SU-DHL-6 (cell line): ENCODE data around the gene TP63.

Experiments used
- H2AFZ ChIP-seq: fragments of 200-600 bp; sonication (generic); 2 replicates; pipeline ENCODE4 v1.6.1; 2014; ENCODE audit warnings: low read depth, mild to moderate bottlenecking, moderate library complexity, mixed read lengths, antibody characterized with exemption, low read length; ENCODE audit not compliant: severe bottlenecking
- H3F3A ChIP-seq: fragments of 200-600 bp; shearing (Covaris generic); 2 replicates; pipeline ENCODE4 v1.6.0; 2016; ENCODE audit warnings: antibody characterized with exemption, mild to moderate bottlenecking; ENCODE audit not compliant: insufficient read depth
- H3K27ac ChIP-seq: fragments of 200-600 bp; sonication (generic); 2 replicates; pipeline ENCODE4 v1.5.1; 2016; ENCODE audit warnings: low read depth, mild to moderate bottlenecking, low read length, moderate library complexity, mixed read lengths
- H3K27me3 ChIP-seq: fragments of 200-600 bp; sonication (generic), shearing (Covaris generic); 2 replicates; pipeline ENCODE4 v1.6.0; 2014; ENCODE audit warnings: mild to moderate bottlenecking, low read length
- H3K36me3 ChIP-seq: fragments of 200-600 bp; sonication (generic); 2 replicates; pipeline ENCODE4 v1.6.1; 2014; ENCODE audit warnings: mild to moderate bottlenecking, low read length, mixed read lengths
- H3K4me2 ChIP-seq: fragments of 300-600, 200-600 bp; shearing (Covaris generic), sonication (generic); 2 replicates; pipeline ENCODE4 v1.6.0; 2014; ENCODE audit warnings: low read length, low read depth, mild to moderate bottlenecking; ENCODE audit not compliant: poor library complexity, severe bottlenecking
- H3K4me3 ChIP-seq: fragments of 200-600 bp; sonication (generic); 2 replicates; pipeline ENCODE4 v1.5.1; 2014; ENCODE audit warnings: antibody characterized with exemption, low read length, mild to moderate bottlenecking, mixed read lengths; ENCODE audit not compliant: insufficient read depth, poor library complexity, severe bottlenecking
- H3K79me2 ChIP-seq: fragments of 200-600 bp; sonication (generic); 2 replicates; pipeline ENCODE4 v1.6.1; 2014; ENCODE audit warnings: mild to moderate bottlenecking, low read length, moderate library complexity; ENCODE audit not compliant: insufficient read depth
- H3K9ac ChIP-seq: fragments of 200-600 bp; sonication (generic); 2 replicates; pipeline ENCODE4 v1.7.0; 2014; ENCODE audit warnings: mild to moderate bottlenecking, low read length
- H3K9me2 ChIP-seq: fragments of 200-600 bp; sonication (generic); replicated peaks from 2 replicates; pipeline ENCODE4 v1.6.1; 2014; ENCODE audit warnings: low read length; ENCODE audit not compliant: insufficient read depth
- H3K9me3 ChIP-seq: fragments of 200-600 bp; sonication (generic); 2 replicates; pipeline ENCODE4 v1.6.1; 2014; ENCODE audit warnings: low read length, mixed read lengths; ENCODE audit not compliant: insufficient read depth
- H4K20me1 ChIP-seq: fragments of 200-600 bp; sonication (generic); 2 replicates; pipeline ENCODE4 v1.6.1; 2014; ENCODE audit warnings: low read depth, mild to moderate bottlenecking, antibody characterized with exemption, low read length, moderate library complexity, mixed read lengths
- CTCF ChIP-seq: fragments of 200-600 bp; sonication (generic); IDR thresholded peaks from one replicate; pipeline ENCODE4 v1.5.1; 2017; ENCODE audit warnings: antibody characterized with exemption, mild to moderate bottlenecking, low read length, moderate library complexity; ENCODE audit not compliant: insufficient read depth, poor library complexity, severe bottlenecking
- EZH2phosphoT487 ChIP-seq: fragments of 200-600 bp; sonication (generic), shearing (Covaris generic); conservative IDR thresholded peaks from 2 replicates; pipeline ENCODE4 v1.6.1; 2018; ENCODE audit warnings: mild to moderate bottlenecking, antibody characterized with exemption, low read length, moderate library complexity, mixed read lengths

The TP63 gene

GRCh38 chr3:189853906-189854305, 222.7 kb downstream of the TP63 start:
- no peak overlapping the region for H3K9ac ChIP-seq
- no peaks in the 10 kb centered on the region for H3K36me3 ChIP-seq
- no peaks in the 10 kb centered on the region for H3K9me3 ChIP-seq
- no peaks in the 10 kb centered on the region for H3K27me3 ChIP-seq
- H3K27ac ChIP-seq = no peak overlapping the region
- no peak overlapping the region for H2AFZ ChIP-seq
- no peaks in the 10 kb centered on the region for H3F3A ChIP-seq
- TF ChIP-seq EZH2phosphoT487 = no peak
- no peak for TF ChIP-seq CTCF
- no peak overlapping the region for H3K4me3 ChIP-seq
- H3K9me2 ChIP-seq = no peaks in the 10 kb centered on the region
- H3K79me2 ChIP-seq = no peaks in the 10 kb centered on the region
- no peaks in the 10 kb centered on the region for H4K20me1 ChIP-seq
- H3K4me2 ChIP-seq = no peak overlapping the region

GRCh38 chr3:189860296-189860695, 229.1 kb downstream of the TP63 start:
- no peaks in the 10 kb centered on the region for H3F3A ChIP-seq
- H3K9me2 ChIP-seq = no peaks in the 10 kb centered on the region
- no peak overlapping the region for H3K4me2 ChIP-seq
- no peak overlapping the region for H3K27ac ChIP-seq
- H3K9ac ChIP-seq = no peak overlapping the region
- no peaks in the 10 kb centered on the region for H3K27me3 ChIP-seq
- no peak overlapping the region for H3K4me3 ChIP-seq
- TF ChIP-seq EZH2phosphoT487 (no peak), CTCF (no peak)
- H3K79me2 ChIP-seq = no peaks in the 10 kb centered on the region
- no peaks in the 10 kb centered on the region for H3K9me3 ChIP-seq
- H2AFZ ChIP-seq = no peak overlapping the region
- no peaks in the 10 kb centered on the region for H3K36me3 ChIP-seq
- H4K20me1 ChIP-seq = no peaks in the 10 kb centered on the region

- Histone ChIP-seq H3K4me2 (no peak overlapping the region), H3K9ac (no peak overlapping the region), H3K9me3 (no peaks in the 10 kb centered on the region), H3K9me2 (no peaks in the 10 kb centered on the region), H4K20me1 (no peaks in the 10 kb centered on the region), H3K27ac (no peak overlapping the region), H3K27me3 (no peaks in the 10 kb centered on the region), H2AFZ (no peak overlapping the region), H3F3A (no peaks in the 10 kb centered on the region), H3K36me3 (no peaks in the 10 kb centered on the region), H3K79me2 (no peaks in the 10 kb centered on the region), H3K4me3 (no peak overlapping the region)
- TF ChIP-seq EZH2phosphoT487 = no peak
- no peak for TF ChIP-seq CTCF
Observed at GRCh38 chr3:189862385-189862998, 231.3 kb downstream of the TP63 start.
